ENCODE data around the gene TMEM220. TPM values are rescaled to one million over a fixed set of nuclear protein-coding genes. Genes with fewer than 3 reads are reported as not detected.
"Not testable (repeated sequence)": the region's sequence is repeated elsewhere in the genome, so short reads cannot be mapped to it uniquely, and the experiment has no call there.

TMEM220 gene
- total RNA-seq, 1 donor from 2014 or later: 17.7 TPM

DNA sequence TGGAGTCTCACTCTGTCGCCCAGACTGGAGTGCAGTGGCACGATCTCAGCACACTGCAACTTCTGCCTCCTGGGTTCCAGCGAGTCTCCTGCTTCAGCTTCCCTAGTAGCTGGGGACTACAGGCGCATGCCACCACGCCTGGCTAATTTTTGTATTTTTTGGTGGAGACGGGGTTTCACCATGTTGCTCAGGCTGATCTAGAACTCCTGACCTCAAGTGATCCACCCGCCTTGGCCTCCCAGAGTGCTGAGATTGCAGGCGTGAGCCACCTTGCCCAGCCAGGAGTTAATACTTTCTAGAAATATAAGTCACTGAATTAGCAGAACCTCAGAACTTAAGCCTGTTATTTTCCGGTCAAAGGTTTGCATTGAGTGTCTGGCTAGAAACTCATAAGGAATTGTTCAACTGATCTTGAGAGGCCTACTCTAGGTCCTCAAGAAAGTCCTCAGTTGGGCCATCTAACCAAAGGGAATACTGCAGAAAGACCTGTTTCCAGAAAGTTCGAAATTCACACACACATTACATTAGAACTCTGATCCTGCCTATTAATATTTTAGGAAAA, 1.4 kb downstream of the TMEM220 start:
- no peak for DNase-seq (ENCODE audit: low spot score)

DNA sequence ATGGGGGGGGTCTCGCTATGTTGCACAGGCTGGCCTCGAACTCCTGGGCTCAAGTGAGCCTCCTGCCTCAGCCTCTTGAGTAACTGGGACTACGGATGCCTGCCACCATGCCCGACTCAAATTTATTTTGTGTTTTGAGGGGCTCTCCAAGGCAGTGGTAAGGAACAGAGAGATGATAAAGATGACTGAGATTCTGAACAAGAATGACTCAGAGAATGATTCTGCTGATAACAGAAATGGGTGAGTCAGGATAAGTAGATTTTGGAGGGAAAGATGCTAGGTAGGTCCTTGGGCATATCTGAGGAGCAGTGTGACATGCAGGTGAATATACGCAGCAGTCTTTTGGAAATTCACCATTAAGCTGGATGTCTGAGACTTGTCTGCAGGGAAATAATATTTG, 2.6 kb downstream of the TMEM220 start:
- DNase-seq (ENCODE audit: low spot score): no peak

DNA sequence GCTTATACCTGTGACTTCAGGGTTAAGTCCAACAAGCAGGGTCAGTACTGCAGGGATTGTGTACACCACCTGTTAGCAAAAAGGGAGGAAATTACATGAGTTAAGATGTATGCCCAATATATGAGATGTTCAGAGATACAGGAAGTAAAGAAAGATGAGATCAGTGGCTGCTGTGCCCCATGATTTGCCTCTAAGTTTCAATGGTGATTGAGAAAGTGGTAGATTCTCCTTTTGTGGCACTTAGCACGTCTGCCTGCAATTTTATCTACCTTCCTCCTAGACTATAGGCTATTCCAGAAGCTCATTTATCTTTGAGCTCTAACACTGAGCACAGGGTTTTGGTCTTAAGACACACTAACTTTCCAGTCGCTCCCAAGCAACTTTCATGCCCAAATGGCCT, 3.6 kb downstream of the TMEM220 start:
- DNase-seq (ENCODE audit: low spot score): no peak

DNA sequence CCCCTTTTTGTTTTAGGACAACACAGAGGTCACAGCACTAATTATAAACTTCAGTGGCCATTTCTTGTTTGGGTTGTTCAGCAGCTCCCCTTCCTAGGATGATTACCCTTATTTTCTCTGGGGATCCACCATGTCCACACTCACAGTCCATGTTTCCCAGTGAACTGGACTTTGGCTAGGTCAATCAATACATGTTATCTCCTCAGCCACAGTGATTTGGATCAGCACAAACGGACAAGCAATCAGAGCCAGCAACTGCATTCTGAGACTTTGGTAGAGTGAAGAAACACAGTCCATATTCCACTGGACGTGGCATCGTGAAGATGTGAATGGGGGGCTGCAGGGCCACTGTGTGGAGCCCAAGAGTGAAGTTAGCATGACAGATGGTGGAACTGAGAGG, 4.6 kb downstream of the TMEM220 start:
- peak; percentile 40 for DNase-seq (ENCODE audit: low spot score)

DNA sequence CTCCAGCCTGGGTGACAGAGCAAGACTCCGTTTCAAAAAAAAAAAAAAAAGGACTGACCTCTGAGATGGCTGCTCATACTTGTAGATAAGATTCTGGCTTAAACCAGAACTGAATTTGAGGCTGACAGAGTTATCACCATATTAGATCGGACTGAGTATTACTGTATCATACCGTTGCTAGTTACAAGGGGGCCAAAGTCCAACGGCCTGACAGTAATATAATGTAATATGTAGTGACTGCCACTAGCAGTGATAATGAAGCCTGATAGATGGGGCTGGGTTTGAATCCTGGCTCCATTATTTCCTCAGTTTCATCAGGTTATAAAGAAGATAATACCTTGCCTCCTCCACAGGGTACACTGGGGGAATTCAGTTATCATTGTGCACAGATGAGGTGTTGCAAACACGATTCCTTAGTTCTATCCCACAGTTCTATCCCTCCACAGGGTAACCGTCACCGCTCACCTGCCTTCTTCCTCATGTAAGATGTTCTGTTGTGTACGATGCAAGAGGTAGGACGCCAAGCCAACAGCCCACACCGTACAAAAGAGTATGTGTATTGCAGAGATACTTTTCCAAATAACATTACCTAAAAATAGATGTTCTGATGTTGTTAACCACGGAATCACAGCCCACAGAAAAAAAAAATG, 5.2 kb downstream of the TMEM220 start:
- peak; percentile 74 for DNase-seq (ENCODE audit: low spot score)

DNA sequence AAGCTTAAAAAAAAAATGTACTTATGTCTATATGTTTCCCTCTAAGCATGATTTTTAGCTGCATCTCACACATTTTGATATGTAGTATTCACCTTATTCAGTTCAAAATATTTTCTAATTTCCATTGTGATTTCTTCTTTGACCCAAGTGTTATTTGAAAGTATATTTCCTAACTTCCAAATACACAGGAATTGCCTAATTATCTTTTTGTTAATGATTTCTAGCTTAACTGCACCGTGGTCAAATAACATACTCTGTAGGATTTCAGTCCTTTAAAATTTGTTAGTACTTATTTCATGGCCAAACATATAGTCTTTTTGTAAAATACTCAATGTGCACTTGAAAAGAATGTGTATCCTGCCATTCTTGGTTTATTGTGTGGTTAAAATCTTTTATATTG, 11.3 kb downstream of the TMEM220 start:
- DNase-seq (ENCODE audit: low spot score): no peak

DNA sequence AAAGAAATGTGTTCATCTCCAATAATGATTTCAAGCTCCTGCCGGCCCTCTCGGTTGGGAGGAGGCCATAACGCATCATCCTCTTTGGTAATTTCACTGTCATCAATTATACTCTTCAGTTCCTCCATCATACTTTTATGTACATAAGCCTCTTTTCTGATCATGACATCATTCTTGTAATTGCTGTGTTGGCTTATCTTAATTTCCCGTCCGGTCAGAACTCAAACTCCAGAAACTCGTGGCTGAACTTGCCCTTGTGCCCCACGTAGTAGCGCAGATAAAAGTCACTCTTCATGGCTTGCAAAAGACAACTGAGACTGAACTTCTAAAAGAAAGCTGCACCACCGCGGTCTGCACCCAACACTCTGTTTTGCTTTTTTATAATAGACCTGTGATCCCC, 13.6 kb downstream of the TMEM220 start:
- no peak for DNase-seq (ENCODE audit: low spot score)

DNA sequence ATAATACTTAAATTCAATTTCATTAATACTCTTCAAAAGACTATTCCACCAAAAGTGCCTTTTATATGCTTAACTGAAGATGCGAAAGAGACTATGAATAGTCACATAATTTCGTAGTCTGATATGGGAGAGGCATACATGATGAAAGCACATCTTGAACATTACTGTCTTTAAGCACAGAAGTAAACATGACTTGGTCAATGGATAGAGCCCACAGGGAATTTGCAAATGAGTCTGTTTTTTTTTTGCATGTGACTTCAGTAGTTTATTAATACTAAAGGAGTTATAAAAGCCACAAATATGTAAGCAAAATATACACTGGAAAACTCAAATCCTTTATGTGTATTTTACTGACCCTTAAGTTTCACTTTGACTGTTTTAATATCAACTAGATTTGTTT, 16.5 kb downstream of the TMEM220 start:
- DNase-seq (ENCODE audit: low spot score): no peak

DNA sequence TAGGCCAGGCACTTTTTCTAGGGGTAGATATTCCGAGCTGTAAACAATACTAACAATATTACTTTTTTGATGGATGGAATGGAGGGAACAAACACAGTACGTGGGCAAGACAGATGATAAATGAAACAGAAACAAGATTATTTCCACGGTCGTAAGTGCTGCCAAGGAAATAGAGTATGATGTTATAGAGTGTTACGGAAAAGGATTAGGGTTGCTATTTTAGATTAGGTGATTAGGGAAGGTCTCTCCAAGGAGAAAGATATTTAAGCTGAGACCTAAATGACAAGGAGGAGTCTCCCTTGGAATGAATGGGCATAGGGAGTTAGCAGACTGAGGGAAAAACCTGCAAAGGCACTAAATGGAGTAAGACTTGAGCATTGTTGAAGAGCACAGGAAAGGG, 24.1 kb downstream of the TMEM220 start:
- no peak for DNase-seq (ENCODE audit: low spot score)

DNA sequence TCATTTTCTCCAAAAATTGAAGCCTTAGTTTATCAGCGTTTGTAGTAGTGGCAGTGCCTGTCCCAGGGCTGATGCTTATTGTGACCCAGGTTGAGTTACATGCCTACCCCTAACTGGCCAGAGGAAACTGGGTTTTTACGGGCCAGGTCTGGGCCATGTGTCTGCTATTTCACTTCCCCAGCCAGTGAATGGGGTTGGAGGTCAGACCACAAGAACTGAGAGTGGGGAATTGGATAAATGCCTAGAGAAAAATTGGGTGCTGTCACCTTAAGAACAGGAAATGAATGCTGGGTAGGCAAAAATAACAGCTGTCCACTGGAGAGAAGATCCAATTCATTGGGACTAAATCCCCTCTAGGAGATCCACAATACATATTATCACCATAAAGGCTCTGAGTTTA, 27.2 kb downstream of the TMEM220 start:
- no peak for DNase-seq (ENCODE audit: low spot score)

DNA sequence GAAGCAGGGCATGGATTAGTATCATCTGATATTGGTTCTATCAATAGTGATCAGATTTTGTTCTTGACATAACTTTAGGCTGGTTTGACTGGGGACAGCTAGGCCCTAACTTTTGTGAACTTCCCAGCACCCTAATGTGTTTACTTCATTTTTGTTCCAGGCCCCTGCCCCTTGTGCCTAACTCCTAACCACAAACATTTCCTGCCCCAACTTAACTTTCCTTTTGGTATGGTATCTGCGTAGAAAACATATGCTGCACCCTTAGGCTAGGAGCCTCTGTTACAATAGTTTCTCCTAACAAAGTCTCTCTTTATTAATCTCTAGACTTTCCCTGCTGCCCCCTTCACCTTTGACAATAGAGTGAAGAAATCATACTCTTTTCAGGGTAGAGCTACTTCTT, 30.0 kb downstream of the TMEM220 start:
- DNase-seq (ENCODE audit: low spot score): no peak

DNA sequence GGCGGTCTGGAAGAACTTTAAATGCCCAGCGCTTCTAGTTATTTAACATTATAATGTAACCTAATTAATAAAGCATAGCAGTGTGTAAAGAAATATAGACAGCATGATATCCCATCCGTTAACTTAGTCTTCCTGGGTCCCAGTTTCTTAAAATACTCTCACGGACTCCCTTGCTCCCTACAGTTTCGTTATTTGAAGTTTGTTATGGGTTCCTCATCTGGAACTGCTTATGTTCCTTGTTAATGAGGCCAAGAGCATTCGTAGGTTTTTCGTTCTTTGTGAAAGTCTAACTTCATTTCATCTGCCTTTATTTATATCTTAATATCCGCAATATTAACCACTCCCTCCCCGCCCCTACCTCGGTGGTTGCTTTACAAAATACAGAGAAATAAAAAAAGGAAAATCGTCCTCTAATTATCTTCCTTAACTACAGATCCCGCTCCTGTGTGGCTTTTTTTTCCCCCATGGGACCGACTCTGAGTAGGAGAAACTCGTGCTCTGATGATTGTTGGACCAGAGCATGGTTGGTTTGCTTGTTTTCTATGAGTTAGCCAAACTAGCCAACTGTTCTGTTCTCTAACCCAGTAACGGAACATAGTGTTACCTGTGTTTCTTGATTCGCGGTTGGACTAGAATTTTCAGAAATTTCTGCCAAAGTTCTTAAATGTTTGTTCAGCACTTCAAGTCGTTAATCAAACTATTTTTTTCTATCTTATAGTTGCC, 31.6 kb downstream of the TMEM220 start:
- DNase-seq (ENCODE audit: low spot score): no peak

DNA sequence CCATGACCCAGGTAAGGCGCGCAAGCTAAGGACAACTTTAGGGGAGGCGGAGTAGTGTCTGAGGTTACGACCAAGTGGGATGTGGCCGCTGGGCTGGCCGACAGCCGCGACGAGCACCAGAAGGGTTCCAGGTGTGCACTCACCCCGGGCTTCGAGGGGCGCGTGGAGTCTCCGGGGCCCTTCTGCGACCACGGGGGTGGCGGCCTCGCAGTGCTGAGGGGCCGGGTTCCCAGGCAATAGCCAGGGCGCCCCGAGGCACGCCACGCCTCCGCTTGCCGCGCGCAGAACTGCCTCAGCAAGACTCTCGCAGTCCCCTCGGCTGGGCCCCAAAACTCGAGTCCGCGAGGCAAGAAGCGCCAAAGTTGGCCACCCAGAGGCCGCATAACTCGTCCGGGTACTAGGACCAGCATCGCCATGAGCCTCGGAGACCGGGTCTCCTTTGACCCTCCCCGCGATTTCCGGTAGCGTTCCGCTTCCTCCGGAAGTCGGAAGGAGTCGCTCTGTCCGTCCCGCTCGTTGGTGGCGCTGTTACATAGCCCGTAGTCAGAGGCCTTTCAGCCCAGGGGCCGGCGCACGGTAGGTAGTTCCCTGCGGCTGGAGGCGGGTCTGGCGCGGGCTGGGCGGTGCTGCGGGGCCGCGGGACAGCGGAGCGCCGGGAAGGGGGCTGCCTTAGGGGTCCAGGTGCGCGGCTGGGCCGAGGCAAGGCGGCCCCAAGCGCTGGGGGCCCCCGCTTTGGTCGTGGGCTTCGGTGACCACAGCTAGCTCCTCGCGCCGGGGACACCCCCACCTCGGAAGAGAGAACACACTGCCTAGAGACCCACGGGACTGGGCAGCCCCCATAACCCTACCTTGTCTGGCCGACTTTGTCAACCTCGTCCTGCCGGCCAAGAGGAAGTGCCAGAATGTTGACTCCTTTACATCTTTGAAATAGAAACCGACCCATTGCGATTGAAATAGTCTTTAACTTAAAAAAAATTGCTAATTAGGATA, 32.4 kb downstream of the TMEM220 start, which contains the start of the genes ADPRM and SCO1:
Gene ADPRM (plus strand): TSS at position 503 of the 990 bp plus-strand sequence. CDS start 7,333 bp downstream, outside the sequence.
Gene SCO1 (minus strand): TSS at position 442 of the 990 bp plus-strand sequence. CDS start 26 bp downstream, at position 416.
- peak; percentile 93 for DNase-seq (ENCODE audit: low spot score)

DNA sequence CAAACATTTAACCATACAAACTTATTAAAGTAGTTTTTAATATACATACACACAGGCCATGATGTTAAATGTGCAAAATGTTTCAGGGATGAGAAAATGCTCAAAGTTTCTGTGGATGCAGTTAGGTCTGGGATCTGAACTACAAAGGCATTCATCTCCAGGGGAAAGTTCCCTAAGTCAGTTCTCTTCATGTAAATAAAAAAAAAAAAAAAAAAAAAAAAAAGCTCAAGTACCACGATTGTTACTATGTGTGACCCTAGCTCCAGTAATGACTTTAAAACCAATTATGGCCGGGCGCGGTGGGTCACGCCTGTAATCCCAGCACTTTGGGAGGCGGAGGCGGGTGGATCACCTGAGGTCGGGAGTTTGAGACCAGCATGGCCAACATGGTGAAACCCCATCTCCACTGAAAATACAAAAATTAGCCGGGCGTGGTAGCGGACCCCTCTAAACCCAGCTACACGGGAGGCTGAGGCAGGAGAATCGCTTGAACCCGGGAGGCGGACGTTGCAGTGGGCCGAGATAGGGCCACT, 33.9 kb downstream of the TMEM220 start:
- not testable (repeated sequence) for DNase-seq (ENCODE audit: low spot score)

DNA sequence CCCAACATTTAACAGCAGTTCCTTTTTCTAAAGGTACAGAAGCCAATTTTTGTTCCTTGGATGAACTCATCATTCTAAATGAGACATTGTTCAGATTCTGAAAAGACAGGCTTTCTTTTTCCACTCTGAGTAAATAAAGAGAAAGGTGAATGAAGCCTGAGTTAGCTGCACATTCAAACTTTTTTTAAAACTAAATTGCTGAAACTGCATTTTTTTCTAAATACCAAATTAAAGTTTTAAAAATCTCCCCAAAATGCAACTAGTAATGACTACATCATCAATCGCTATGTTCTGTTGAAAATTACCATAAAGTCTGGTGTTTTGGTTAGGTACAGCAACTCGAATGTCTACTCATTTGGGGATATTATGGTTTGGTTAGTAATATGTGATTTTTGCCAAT, 42.3 kb downstream of the TMEM220 start:
- DNase-seq (ENCODE audit: low spot score): no peak

DNA sequence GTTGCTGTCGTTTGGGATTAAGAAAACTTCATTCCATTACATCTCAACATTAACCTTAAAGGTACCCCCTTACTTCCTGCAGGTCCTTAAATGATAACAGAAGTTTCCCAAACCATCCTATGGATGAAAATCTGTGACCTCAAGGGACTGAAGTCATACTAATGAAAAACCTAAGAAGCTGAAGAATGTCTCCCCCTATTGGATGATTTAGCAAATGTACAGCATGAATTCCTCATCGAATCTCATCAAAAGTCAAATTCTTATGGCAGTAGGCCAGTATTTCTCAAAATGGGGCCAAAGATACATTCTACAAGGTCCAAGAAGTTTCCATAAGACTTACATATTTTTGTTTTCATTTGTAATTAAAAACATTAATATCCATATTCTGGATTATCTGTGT, 46.0 kb downstream of the TMEM220 start:
- no peak for DNase-seq (ENCODE audit: low spot score)

DNA sequence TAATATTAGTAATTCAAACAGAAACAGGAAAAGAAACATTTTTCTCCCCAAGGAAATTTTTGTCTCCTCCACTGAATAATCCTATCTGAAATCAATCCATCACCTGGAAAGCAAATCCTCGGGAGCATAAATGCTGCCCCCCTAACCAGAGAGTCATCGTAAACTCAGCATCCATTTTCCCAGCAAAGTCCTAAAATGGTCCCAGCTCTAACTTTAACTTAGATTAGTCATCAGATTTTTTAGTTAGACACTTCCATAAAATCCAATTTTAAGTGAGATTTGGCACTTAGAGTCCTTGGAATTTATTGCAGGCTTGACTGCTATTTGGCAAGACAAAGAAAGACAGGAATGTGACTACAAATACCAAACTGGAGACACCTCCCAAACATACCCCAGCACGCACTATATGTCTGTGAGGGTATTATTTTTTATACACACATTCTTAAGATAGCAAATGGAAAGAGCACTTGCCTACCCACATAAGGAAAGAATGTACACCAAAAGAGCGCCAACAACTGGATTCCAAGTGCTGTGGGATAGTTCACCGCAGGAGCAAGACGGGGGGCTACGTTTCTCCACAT, 47.9 kb downstream of the TMEM220 start:
- DNase-seq (ENCODE audit: low spot score): no peak

DNA sequence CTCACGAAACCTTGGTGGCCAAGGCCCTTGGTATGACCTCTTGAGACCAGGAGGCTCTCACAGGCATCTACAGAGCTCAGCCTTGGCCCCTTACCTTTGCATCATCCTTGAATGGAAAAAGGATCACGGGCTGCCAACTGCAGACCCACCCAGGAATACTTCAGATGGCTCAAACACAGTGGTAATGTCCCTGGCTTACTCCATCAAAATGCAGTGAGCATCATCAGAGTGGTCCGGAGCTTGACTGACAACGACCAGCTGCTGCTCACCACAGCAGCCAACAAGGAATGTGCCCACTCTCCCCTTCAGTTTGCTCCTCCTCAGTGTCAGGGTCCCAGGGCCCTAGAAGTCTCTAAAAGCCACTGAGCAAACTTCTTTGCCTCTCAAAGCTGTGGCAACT, 55.1 kb downstream of the TMEM220 start:
- no peak for DNase-seq (ENCODE audit: low spot score)

DNA sequence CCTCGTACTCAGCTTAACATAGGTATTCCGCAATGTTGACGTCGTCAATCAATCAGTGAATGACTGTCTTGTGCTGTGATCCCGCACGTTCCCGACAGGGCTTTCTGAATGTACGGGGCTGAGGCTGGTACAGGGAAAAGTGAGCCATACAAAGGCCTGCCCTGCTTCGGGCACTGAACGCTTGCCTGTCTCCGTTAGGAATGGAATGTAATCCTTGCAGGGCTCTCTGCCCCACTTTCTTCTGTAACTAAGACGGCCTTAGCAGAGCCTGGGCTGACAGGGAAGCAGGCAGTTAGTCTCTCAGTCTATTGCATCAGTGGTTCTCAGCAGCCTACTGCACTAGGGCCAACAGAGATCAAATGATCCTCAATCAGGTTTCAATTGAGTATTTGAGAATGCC, 56.5 kb downstream of the TMEM220 start:
- DNase-seq (ENCODE audit: low spot score): no peak

DNA sequence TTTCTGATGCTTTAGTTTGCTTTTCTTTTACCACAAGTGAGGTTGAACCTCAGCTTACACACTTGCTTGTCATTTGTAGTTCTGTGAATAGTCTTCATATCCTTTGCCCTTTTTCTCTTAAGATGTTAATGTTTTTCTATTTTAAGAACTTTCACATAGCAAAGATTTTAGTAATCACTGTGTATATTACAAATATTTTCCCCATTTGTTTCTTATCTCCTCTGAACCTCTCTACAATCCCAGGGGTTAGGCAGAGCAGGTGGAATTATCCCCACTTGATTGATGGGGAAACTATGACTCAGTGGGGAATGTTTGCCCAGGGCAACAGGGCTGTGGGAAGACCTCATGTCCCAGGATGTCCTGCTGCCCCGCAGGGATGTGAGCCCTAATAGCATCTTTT, 61.0 kb downstream of the TMEM220 start:
- DNase-seq (ENCODE audit: low spot score): no peak

DNA sequence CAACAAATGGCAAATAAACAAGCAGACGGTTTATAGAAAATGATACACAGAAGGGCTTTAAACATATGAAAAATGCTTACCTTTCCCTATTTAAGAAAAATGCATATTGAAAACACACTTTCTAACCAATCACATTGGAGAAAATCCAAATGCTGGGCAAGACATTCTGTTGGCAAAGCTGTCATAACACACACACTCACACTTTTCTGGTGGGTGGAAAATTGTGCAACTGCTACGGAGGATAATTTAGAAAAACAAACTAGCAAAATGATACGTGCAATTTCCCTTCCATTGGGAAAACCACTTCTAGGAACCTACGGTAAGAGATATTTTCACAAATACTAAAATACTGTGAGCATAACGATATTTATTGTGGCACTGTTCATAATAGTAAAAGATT, 62.9 kb downstream of the TMEM220 start:
- DNase-seq (ENCODE audit: low spot score): no peak

All from mucosa of gallbladder (tissue), 1 donor.